Fibroblast of skin of left quadriceps (primary cell): ENCODE results near the gene SHC3.

Experiments used
- DNase-seq, 2 experiments: peaks; one replicate each; pipeline ENCODE4 v3.0.0-alpha.2; 2013; ENCODE audit warnings: low read depth in 2 of 2

The SHC3 gene

GRCh38 chr9:89024727-89025126 is 153.9 kb downstream of the SHC3 start:
- no peak for DNase-seq

GRCh38 chr9:89023740-89024139 is 154.9 kb downstream of the SHC3 start:
- DNase-seq: no peak

- peak in 1 of 2 experiments; percentile 31 for DNase-seq
These were observed 155.7 kb downstream of the SHC3 start for GRCh38 chr9:89022902-89023301.

GRCh38 chr9:89022001-89022759 is 156.4 kb downstream of the SHC3 start:
- no peak for DNase-seq

- DNase-seq: peak; percentile 65 to 67
These were observed 157.3 kb downstream of the SHC3 start for GRCh38 chr9:89021154-89021803.

GRCh38 chr9:89020754-89021153 is 157.9 kb downstream of the SHC3 start:
- DNase-seq: no peak

GRCh38 chr9:89015336-89015735 is 163.3 kb downstream of the SHC3 start:
- no peak for DNase-seq

GRCh38 chr9:89014153-89014552 is 164.5 kb downstream of the SHC3 start:
- no peak for DNase-seq

- DNase-seq: no peak
These were observed 165.0 kb downstream of the SHC3 start for GRCh38 chr9:89013660-89014059.

GRCh38 chr9:89012294-89013042 is 166.2 kb downstream of the SHC3 start:
- no peak for DNase-seq

- no peak for DNase-seq
These were observed 166.9 kb downstream of the SHC3 start for GRCh38 chr9:89011683-89012082.

- no peak for DNase-seq
These were observed 168.0 kb downstream of the SHC3 start for GRCh38 chr9:89010526-89011111.

GRCh38 chr9:89010056-89010455 is 168.6 kb downstream of the SHC3 start:
- no peak for DNase-seq

GRCh38 chr9:89009546-89009840 is 169.1 kb downstream of the SHC3 start:
- no peak for DNase-seq

GRCh38 chr9:89008744-89009545 is 169.7 kb downstream of the SHC3 start:
- no peak for DNase-seq

- DNase-seq: no peak
These were observed 170.4 kb downstream of the SHC3 start for GRCh38 chr9:89008055-89008743.

GRCh38 chr9:89006996-89007967 is 171.3 kb downstream of the SHC3 start:
- DNase-seq: no peak

GRCh38 chr9:89006267-89006666 is 172.4 kb downstream of the SHC3 start:
- DNase-seq: no peak

GRCh38 chr9:89005323-89005722 is 173.3 kb downstream of the SHC3 start:
- no peak for DNase-seq

GRCh38 chr9:89002987-89003386 is 175.6 kb downstream of the SHC3 start:
- no peak for DNase-seq
